LNCAP (cell line): ENCODE results near the gene ZNF143.

Experiments
- TF ChIP-seq, protein P1 (sequence below): fragments of 450-650 bp; IDR thresholded peaks from 2 replicates; pipeline ENCODE4 v1.5.1; 2017; ENCODE audit warnings: mild to moderate bottlenecking

The ZNF143 gene

GRCh38 chr11:9460322-9461062 lies at the start of gene ZNF143:
Gene ZNF143 (plus strand): TSS chr11:9461012. CDS start chr11:9471309, 10,297 bp downstream.
- TF ChIP-seq, protein P1, sequence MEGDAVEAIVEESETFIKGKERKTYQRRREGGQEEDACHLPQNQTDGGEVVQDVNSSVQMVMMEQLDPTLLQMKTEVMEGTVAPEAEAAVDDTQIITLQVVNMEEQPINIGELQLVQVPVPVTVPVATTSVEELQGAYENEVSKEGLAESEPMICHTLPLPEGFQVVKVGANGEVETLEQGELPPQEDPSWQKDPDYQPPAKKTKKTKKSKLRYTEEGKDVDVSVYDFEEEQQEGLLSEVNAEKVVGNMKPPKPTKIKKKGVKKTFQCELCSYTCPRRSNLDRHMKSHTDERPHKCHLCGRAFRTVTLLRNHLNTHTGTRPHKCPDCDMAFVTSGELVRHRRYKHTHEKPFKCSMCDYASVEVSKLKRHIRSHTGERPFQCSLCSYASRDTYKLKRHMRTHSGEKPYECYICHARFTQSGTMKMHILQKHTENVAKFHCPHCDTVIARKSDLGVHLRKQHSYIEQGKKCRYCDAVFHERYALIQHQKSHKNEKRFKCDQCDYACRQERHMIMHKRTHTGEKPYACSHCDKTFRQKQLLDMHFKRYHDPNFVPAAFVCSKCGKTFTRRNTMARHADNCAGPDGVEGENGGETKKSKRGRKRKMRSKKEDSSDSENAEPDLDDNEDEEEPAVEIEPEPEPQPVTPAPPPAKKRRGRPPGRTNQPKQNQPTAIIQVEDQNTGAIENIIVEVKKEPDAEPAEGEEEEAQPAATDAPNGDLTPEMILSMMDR = no peak

- TF ChIP-seq, protein P1 = no peak
These were observed 32.1 kb upstream of the ZNF143 start for GRCh38 chr11:9428706-9429105.

- TF ChIP-seq, protein P1 = no peak
These were observed 22.2 kb upstream of the ZNF143 start for GRCh38 chr11:9438611-9439010.

DNA sequence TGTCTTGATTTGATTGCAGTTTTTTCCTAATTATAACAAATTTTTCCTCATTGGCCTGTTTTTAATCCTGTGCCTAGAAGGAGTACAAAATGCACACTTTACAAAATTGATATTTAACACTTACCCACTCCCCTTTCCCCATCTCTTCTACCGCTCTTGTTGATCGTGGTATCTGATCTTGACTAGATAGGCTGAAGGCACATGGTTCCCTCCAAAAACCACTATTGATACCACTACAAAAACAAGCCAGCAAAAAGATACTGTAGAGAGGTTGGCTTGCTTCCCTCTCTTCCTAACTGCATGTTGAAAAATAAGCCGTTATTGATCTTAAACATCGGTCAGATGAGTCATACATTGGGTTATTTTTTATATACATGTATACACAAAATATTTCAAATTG lies 14.6 kb upstream of the ZNF143 start:
- TF ChIP-seq, protein P1 = no peak

- TF ChIP-seq, protein P1 = no peak
These were observed 12.0 kb upstream of the ZNF143 start for GRCh38 chr11:9448576-9449352.

DNA sequence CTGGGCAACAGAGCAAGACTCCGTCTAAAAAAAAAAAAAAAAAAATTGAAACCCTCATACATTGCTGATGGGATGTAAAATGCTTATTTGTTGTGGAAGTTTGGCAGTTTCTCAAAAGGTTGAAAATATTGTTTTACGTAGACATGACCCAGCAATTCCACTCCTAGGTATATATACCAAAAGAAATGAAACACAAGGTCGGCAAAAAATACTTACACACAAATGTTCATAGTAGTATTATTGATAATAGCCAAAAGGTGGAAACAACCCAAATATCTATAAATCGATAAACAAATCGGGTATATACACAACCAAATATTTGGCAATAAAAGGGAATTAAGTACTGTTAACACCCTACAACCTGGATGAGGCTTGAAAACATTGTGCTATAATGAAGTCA lies 5.1 kb upstream of the ZNF143 start:
- TF ChIP-seq, protein P1 = no peak

DNA sequence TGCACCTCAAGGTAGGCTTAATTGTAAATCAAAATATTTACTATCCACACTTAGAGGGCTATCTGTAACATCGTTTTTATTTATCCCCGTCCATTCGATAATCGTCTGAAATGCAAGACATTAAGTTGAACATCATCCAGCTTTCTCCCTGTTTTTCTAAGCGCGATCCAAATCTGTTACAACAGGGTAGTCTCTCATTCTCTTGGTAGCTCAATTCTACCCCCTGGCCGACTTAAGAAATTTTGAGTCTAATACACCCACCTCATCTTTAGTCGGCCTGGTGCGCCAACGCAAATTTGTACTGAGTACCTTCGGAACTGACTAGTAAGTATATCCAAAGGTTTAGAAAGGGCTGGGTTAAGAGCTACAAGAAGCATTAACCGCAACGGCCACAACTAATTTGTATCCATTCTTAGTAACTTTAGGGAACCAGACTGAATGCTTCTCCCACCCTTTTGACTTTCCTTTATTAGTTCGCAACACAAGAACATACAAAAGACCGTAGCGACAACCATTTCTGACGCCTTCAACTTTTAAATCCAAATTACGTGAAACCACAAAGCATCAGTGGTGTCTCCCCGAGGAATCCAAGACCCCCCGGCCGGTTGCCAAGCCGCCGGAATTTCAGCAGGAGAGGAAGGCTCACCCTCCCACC lies 1.0 kb upstream of the ZNF143 start:
- TF ChIP-seq, protein P1 = no peak
